ENCODE results near the gene PIK3CD.
"Not testable (repeated sequence)": the region's sequence is repeated elsewhere in the genome, so short reads cannot be mapped to it uniquely, and the experiment has no call there.

Gene PIK3CD

DNA sequence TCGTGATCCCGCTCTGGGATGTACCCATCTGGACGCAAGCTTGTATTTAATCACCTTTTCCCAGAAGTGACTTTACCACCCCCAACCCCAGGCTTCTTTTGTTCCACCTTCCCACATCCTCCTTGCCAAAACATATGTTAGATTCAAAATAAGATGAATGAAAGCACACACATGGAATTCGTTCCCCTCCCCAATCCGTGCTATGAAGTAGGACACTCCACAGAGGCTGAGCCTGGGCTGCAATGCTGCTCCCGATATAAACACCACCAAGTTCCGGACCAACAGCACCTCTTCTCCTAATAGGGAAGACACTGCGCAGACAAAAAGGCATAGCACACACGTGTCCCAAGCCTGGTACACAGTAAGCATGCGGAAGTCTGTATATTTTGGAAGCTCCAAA lies 86.1 kb downstream of the PIK3CD start:
- DNase-seq (ENCODE audit: low read depth, low spot score), result no peak
- no peak for TF ChIP-seq CTCF (IDR thresholded peaks at IDR 0.05; ENCODE audit: low read depth, low read length)
- H3K4me3 ChIP-seq (ENCODE audit: low read depth, low read length), result no peak overlapping the region
- in situ Hi-C loops (cut with HindIII; ENCODE audit: low sequenced_read_pairs), result no loop called here

- no peak for TF ChIP-seq CTCF (IDR thresholded peaks at IDR 0.05; ENCODE audit: low read depth, low read length)
- in situ Hi-C loops (cut with HindIII; ENCODE audit: low sequenced_read_pairs), result no loop called here
- no peak for DNase-seq (ENCODE audit: low read depth, low spot score)
- no peak overlapping the region for H3K4me3 ChIP-seq (ENCODE audit: low read depth, low read length)
These were observed 92.7 kb downstream of the PIK3CD start for GRCh38 chr1:9744106-9744799.

GRCh38 chr1:9746211-9746610 lies 94.7 kb downstream of the PIK3CD start:
- in situ Hi-C loops (cut with HindIII; ENCODE audit: low sequenced_read_pairs), result no loop called here
- TF ChIP-seq CTCF (IDR thresholded peaks at IDR 0.05; ENCODE audit: low read depth, low read length), result no peak
- DNase-seq (ENCODE audit: low read depth, low spot score), result no peak
- no peak overlapping the region for H3K4me3 ChIP-seq (ENCODE audit: low read depth, low read length)

GRCh38 chr1:9746651-9747050 lies 95.1 kb downstream of the PIK3CD start:
- no peak overlapping the region for H3K4me3 ChIP-seq (ENCODE audit: low read depth, low read length)
- in situ Hi-C loops (cut with HindIII; ENCODE audit: low sequenced_read_pairs), result no loop called here
- DNase-seq (ENCODE audit: low read depth, low spot score), result no peak
- no peak for TF ChIP-seq CTCF (IDR thresholded peaks at IDR 0.05; ENCODE audit: low read depth, low read length)

DNA sequence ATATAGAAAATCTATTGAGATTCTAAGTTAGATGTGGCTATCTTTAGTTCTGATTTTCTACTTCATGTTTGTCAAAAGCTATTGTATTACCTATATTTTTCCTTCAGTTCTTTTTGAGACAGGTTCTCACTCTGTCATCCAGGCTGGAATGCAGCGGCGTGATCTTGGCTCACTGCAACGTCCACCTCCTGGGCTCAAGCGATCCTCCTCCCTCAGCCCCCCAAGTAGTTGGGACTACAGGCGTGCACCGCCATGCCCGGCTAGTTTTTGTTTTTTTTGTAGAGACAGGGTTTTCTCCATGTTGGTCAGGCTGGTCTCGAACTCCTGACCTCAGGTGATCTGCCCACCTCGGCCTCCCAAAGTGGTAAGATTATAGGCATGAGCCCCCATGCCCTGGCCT lies 96.9 kb downstream of the PIK3CD start:
- DNase-seq (ENCODE audit: low read depth, low spot score); H3K4me3 ChIP-seq (ENCODE audit: low read depth, low read length); in situ Hi-C loops (cut with HindIII; ENCODE audit: low sequenced_read_pairs): not testable (repeated sequence)

GRCh38 chr1:9749361-9749760 lies 97.8 kb downstream of the PIK3CD start:
- in situ Hi-C loops (cut with HindIII; ENCODE audit: low sequenced_read_pairs), result no loop called here
- no peak for TF ChIP-seq CTCF (IDR thresholded peaks at IDR 0.05; ENCODE audit: low read depth, low read length)

GRCh38 chr1:9751971-9752370 lies 100.4 kb downstream of the PIK3CD start:
- in situ Hi-C loops (cut with HindIII; ENCODE audit: low sequenced_read_pairs), result no loop called here

More at GRCh38 chr1:9749361-9749760, 97.8 kb downstream of the PIK3CD start:
- no peak for DNase-seq (ENCODE audit: low read depth, low spot score)
- H3K4me3 ChIP-seq (ENCODE audit: low read depth, low read length), result no peak overlapping the region

More at GRCh38 chr1:9751971-9752370, 100.4 kb downstream of the PIK3CD start:
- TF ChIP-seq CTCF (IDR thresholded peaks at IDR 0.05; ENCODE audit: low read depth, low read length), result no peak
- H3K4me3 ChIP-seq (ENCODE audit: low read depth, low read length), result no peak overlapping the region
- DNase-seq (ENCODE audit: low read depth, low spot score), result no peak
